Measurements from ENCODE around the gene PLAC8. TPM values are rescaled to one million over a fixed set of nuclear protein-coding genes. Genes with fewer than 3 reads are reported as not detected.
"Not testable (repeated sequence)": the region's sequence is repeated elsewhere in the genome, so short reads cannot be mapped to it uniquely, and the experiment has no call there.

The PLAC8 gene
- total RNA-seq, 2 experiments from 2014 or later: not detected

GRCh38 chr4:83112231-83112630, 2.3 kb downstream of the PLAC8 start:
- ChIA-PET CTCF (ENCODE audit: unreplicated experiment) (interaction anchor here (1.0 kb wide), 1 partner anchor 129 kb away, joined by 4 read pairs; no protein-coding TSS in a partner anchor), POLR2A (interaction anchor here (0.7 to 2.2 kb wide), 6 partner anchors 12 to 213 kb away, joined by 3 to 7 read pairs (median 4); no protein-coding TSS in a partner anchor)
- peak; percentile 88 for DNase-seq (ENCODE audit: low spot score)
- Histone ChIP-seq H3K79me2 (ENCODE audit: insufficient read depth, low read depth, low read length) (no peaks in the 10 kb centered on the region), H3K9me2 (ENCODE audit: insufficient read depth, low read length) (no peaks in the 10 kb centered on the region), H3K27ac (ENCODE audit: low read depth, low read length, poor library complexity, severe bottlenecking) (peak overlapping the region; percentile 2), H2AFZ (ENCODE audit: low read length) (no peak overlapping the region), H4K20me1 (ENCODE audit: insufficient read depth, low read length) (no peaks in the 10 kb centered on the region), H3K4me2 (ENCODE audit: low read length) (peak overlapping the region; percentile 27; the same call in 1 of the 2 replicates), H3K4me1 (ENCODE audit: insufficient read depth, low read length, poor library complexity, severe bottlenecking) (peaks cover 37% of the 10 kb centered on the region), H3K4me3 (ENCODE audit: low read depth, low read length, poor library complexity, severe bottlenecking) (no peak overlapping the region), H3K36me3 (ENCODE audit: insufficient read depth, low read length) (no peaks in the 10 kb centered on the region), H3K9me3 (ENCODE audit: low read length) (no peaks in the 10 kb centered on the region)
- no TSS peak for BruUV-seq (replicated peaks)
- no peak for TF ChIP-seq EZH2phosphoT487 (IDR thresholded peaks at IDR 0.05; ENCODE audit: borderline replicate concordance, low read depth, low read length)
- TF ChIP-seq CTCF (conservative IDR thresholded peaks at IDR 0.05; ENCODE audit: low read length): no peak
- intact Hi-C loops (cut with micrococcal nuclease; ENCODE audit: unreplicated experiment): loop anchor here (1.0 kb wide), 1 partner anchor 105 kb away; no protein-coding TSS in a partner anchor

GRCh38 chr4:83111751-83112141, 2.8 kb downstream of the PLAC8 start:
- intact Hi-C loops (cut with micrococcal nuclease; ENCODE audit: unreplicated experiment): loop anchor here (1.0 to 2.0 kb wide), 2 partner anchors 106 to 145 kb away; no protein-coding TSS in a partner anchor
- H3K9me3 ChIP-seq (ENCODE audit: low read length); H3K27ac ChIP-seq (ENCODE audit: low read depth, low read length, poor library complexity, severe bottlenecking); H2AFZ ChIP-seq (ENCODE audit: low read length); H3K36me3 ChIP-seq (ENCODE audit: insufficient read depth, low read length); DNase-seq (ENCODE audit: low spot score); CTCF ChIA-PET (ENCODE audit: unreplicated experiment); H3K79me2 ChIP-seq (ENCODE audit: insufficient read depth, low read depth, low read length); H4K20me1 ChIP-seq (ENCODE audit: insufficient read depth, low read length); H3K4me3 ChIP-seq (ENCODE audit: low read depth, low read length, poor library complexity, severe bottlenecking); BruUV-seq (replicated peaks); H3K9me2 ChIP-seq (ENCODE audit: insufficient read depth, low read length): not testable (repeated sequence)
- Histone ChIP-seq H3K4me2 (ENCODE audit: low read length) (peak overlapping the region; percentile 19; the same call in 1 of the 2 replicates), H3K4me1 (ENCODE audit: insufficient read depth, low read length, poor library complexity, severe bottlenecking) (peaks cover 37% of the 10 kb centered on the region)
- POLR2A ChIA-PET: interaction anchor here (0.7 to 2.2 kb wide), 3 partner anchors 16 to 99 kb away, joined by 4 to 7 read pairs (median 4); no protein-coding TSS in a partner anchor

GRCh38 chr4:83110970-83111750, 3.4 kb downstream of the PLAC8 start:
- Histone ChIP-seq H3K4me1 (ENCODE audit: insufficient read depth, low read length, poor library complexity, severe bottlenecking) (peaks cover 37% of the 10 kb centered on the region), H3K27ac (ENCODE audit: low read depth, low read length, poor library complexity, severe bottlenecking) (no peak overlapping the region), H3K4me3 (ENCODE audit: low read depth, low read length, poor library complexity, severe bottlenecking) (no peak overlapping the region), H4K20me1 (ENCODE audit: insufficient read depth, low read length) (no peaks in the 10 kb centered on the region), H3K36me3 (ENCODE audit: insufficient read depth, low read length) (no peaks in the 10 kb centered on the region), H3K4me2 (ENCODE audit: low read length) (peak overlapping the region; percentile 55), H3K9me2 (ENCODE audit: insufficient read depth, low read length) (no peaks in the 10 kb centered on the region), H3K79me2 (ENCODE audit: insufficient read depth, low read depth, low read length) (no peaks in the 10 kb centered on the region), H2AFZ (ENCODE audit: low read length) (peak overlapping the region; percentile 84; the same call in 1 of the 2 replicates), H3K9me3 (ENCODE audit: low read length) (no peaks in the 10 kb centered on the region)
- ChIA-PET CTCF (ENCODE audit: unreplicated experiment) (interaction anchor here (1.3 kb wide), 1 partner anchor 13 kb away, joined by 4 read pairs; no protein-coding TSS in a partner anchor), POLR2A (interaction anchor here (0.9 to 2.2 kb wide), 9 partner anchors 8 to 173 kb away, joined by 3 to 9 read pairs (median 5); no protein-coding TSS in a partner anchor)
- no peak for TF ChIP-seq CTCF (conservative IDR thresholded peaks at IDR 0.05; ENCODE audit: low read length)
- TF ChIP-seq EZH2phosphoT487 (IDR thresholded peaks at IDR 0.05; ENCODE audit: borderline replicate concordance, low read depth, low read length): no peak
- no peak for DNase-seq (ENCODE audit: low spot score)
- intact Hi-C loops (cut with micrococcal nuclease; ENCODE audit: unreplicated experiment): loop anchor here (1.0 to 2.0 kb wide), 2 partner anchors 101 to 146 kb away; no protein-coding TSS in a partner anchor
- BruUV-seq (replicated peaks): no TSS peak

All from OCI-LY7 (cell line).